Fibroblast of mammary gland (primary cell): ENCODE data around the gene PERM1.
A peak's percentile ranks its signal among the peaks of the same experiment; 100 is the strongest.
"Not testable (repeated sequence)": the region's sequence is repeated elsewhere in the genome, so short reads cannot be mapped to it uniquely, and the experiment has no call there.

ENCODE experiments used
- DNase-seq: peaks from one replicate; pipeline ENCODE4 v3.0.0-alpha.2; 2010; ENCODE audit warnings: low read depth
- H3K4me3 ChIP-seq: 2 replicates; pipeline ENCODE4 v1.5.1; 2011; ENCODE audit warnings: low read depth, mild to moderate bottlenecking, low read length, moderate library complexity; ENCODE audit not compliant: control insufficient read depth
- CTCF ChIP-seq: conservative IDR thresholded peaks from 2 replicates; pipeline ENCODE4 v1.5.1; 2011; ENCODE audit warnings: low read depth, low read length, inconsistent platforms; ENCODE audit not compliant: control insufficient read depth, insufficient read depth

PERM1 gene

GRCh38 chr1:947958-948357 is 33.9 kb downstream of the PERM1 start:
- no peak for DNase-seq
- TF ChIP-seq CTCF, result no peak
- no peak overlapping the region for H3K4me3 ChIP-seq

- not testable (repeated sequence) for DNase-seq
Observed at GRCh38 chr1:946811-947210, 35.1 kb downstream of the PERM1 start.

GRCh38 chr1:945688-946556 is 36.0 kb downstream of the PERM1 start:
- no peak for TF ChIP-seq CTCF
- no peak overlapping the region for H3K4me3 ChIP-seq
- no peak for DNase-seq

More at GRCh38 chr1:946811-947210, 35.1 kb downstream of the PERM1 start:
- not testable (repeated sequence) for H3K4me3 ChIP-seq

- no peak for TF ChIP-seq CTCF
- peak; percentile 52 for DNase-seq
- no peak overlapping the region for H3K4me3 ChIP-seq
Observed at GRCh38 chr1:944341-945325, 37.3 kb downstream of the PERM1 start.

GRCh38 chr1:943545-944340 is 38.1 kb downstream of the PERM1 start:
- no peak for TF ChIP-seq CTCF

GRCh38 chr1:942864-943533 is 38.9 kb downstream of the PERM1 start:
- no peak overlapping the region for H3K4me3 ChIP-seq
- peak; percentile 64 for DNase-seq
- no peak for TF ChIP-seq CTCF

More at GRCh38 chr1:943545-944340, 38.1 kb downstream of the PERM1 start:
- no peak for DNase-seq
- H3K4me3 ChIP-seq, result no peak overlapping the region
